ENCODE measurements around the gene C16orf54.

GRCh38 chr16:29767062-29767461 is 21.3 kb upstream of the C16orf54 start:
- TF ChIP-seq CTCF (IDR thresholded peaks at IDR 0.05) (no peak), POLR2A (IDR thresholded peaks at IDR 0.05) (no peak)

All from heart left ventricle (tissue), 13 donors.